Measurements from ENCODE around the gene ZNF385D. TPM values are rescaled to one million over a fixed set of nuclear protein-coding genes. Genes with fewer than 3 reads are reported as not detected.

Gene ZNF385D
- total RNA-seq, 1 donor from 2014 or later: 32.0 TPM

GRCh38 chr3:21649519-21649918, 101.5 kb downstream of the ZNF385D start:
- intact Hi-C loops (cut with DNase I): loop anchor here (5.0 to 10.0 kb wide), 4 partner anchors 65 to 1335 kb away; no protein-coding TSS in a partner anchor
- H3K27ac ChIP-seq: no peak overlapping the region
- no peak overlapping the region for H3K4me3 ChIP-seq
- no peaks in the 10 kb centered on the region for H3K9me3 ChIP-seq
- no peak for DNase-seq (ENCODE audit: low spot score in 2 of 2)
- no peaks in the 10 kb centered on the region for H3K27me3 ChIP-seq
- peaks cover 0 to 18% of the 10 kb centered on the region in 2 donors for H3K4me1 ChIP-seq
- no peak for TF ChIP-seq CTCF (IDR thresholded peaks at IDR 0.05)
- H3K36me3 ChIP-seq: no peaks in the 10 kb centered on the region

GRCh38 chr3:21647961-21648360, 103.0 kb downstream of the ZNF385D start:
- Histone ChIP-seq H3K9me3 (no peaks in the 10 kb centered on the region), H3K36me3 (no peaks in the 10 kb centered on the region), H3K4me3 (no peak overlapping the region), H3K27ac (no peak overlapping the region), H3K4me1 (peaks cover 2 to 17% of the 10 kb centered on the region in 2 donors), H3K27me3 (no peaks in the 10 kb centered on the region)
- intact Hi-C loops (cut with DNase I): loop anchor here (5.0 to 10.0 kb wide), 4 partner anchors 63 to 1333 kb away; no protein-coding TSS in a partner anchor
- no peak for TF ChIP-seq CTCF (IDR thresholded peaks at IDR 0.05)
- DNase-seq (ENCODE audit: low spot score in 2 of 2): no peak

GRCh38 chr3:21645121-21645897, 105.7 kb downstream of the ZNF385D start:
- H3K9me3 ChIP-seq: no peaks in the 10 kb centered on the region
- peak overlapping the region in 1 of 2 donors; percentile 43 for H3K4me3 ChIP-seq
- no peaks in the 10 kb centered on the region for H3K27me3 ChIP-seq
- intact Hi-C loops (cut with DNase I): loop anchor here (2.0 to 10.0 kb wide), 5 partner anchors 27 to 1331 kb away; no protein-coding TSS in a partner anchor
- TF ChIP-seq CTCF (IDR thresholded peaks at IDR 0.05): no peak
- H3K4me1 ChIP-seq: peaks cover 2 to 17% of the 10 kb centered on the region in 2 donors
- DNase-seq (ENCODE audit: low spot score in 2 of 2): peak; percentile 31 to 86
- peak overlapping the region; percentile 80 to 85 for H3K27ac ChIP-seq
- H3K36me3 ChIP-seq: no peaks in the 10 kb centered on the region

- no peak for TF ChIP-seq CTCF (IDR thresholded peaks at IDR 0.05)
Observed at GRCh38 chr3:21644268-21644667, 106.7 kb downstream of the ZNF385D start.

GRCh38 chr3:21643752-21644151, 107.3 kb downstream of the ZNF385D start:
- H3K36me3 ChIP-seq: no peaks in the 10 kb centered on the region
- no peaks in the 10 kb centered on the region for H3K9me3 ChIP-seq
- TF ChIP-seq CTCF (IDR thresholded peaks at IDR 0.05): no peak
- DNase-seq (ENCODE audit: low spot score in 2 of 2): no peak
- peak overlapping the region; percentile 80 to 85 for H3K27ac ChIP-seq
- no peak overlapping the region for H3K4me3 ChIP-seq
- H3K27me3 ChIP-seq: no peaks in the 10 kb centered on the region
- H3K4me1 ChIP-seq: peaks cover 2 to 14% of the 10 kb centered on the region in 2 donors
- intact Hi-C loops (cut with DNase I): loop anchor here (2.0 to 10.0 kb wide), 3 partner anchors 29 to 1329 kb away; no protein-coding TSS in a partner anchor

More at GRCh38 chr3:21644268-21644667, 106.7 kb downstream of the ZNF385D start:
- peak overlapping the region in 1 of 2 donors; percentile 43 for H3K4me3 ChIP-seq
- intact Hi-C loops (cut with DNase I): loop anchor here (2.0 to 10.0 kb wide), 3 partner anchors 29 to 1329 kb away; no protein-coding TSS in a partner anchor
- no peaks in the 10 kb centered on the region for H3K36me3 ChIP-seq
- no peak for DNase-seq (ENCODE audit: low spot score in 2 of 2)
- no peaks in the 10 kb centered on the region for H3K27me3 ChIP-seq
- peaks cover 2 to 17% of the 10 kb centered on the region in 2 donors for H3K4me1 ChIP-seq
- H3K9me3 ChIP-seq: no peaks in the 10 kb centered on the region
- peak overlapping the region; percentile 80 to 85 for H3K27ac ChIP-seq
